Measurements from ENCODE around the gene N4BP2L1. TPM values are rescaled to one million over a fixed set of nuclear protein-coding genes. Genes with fewer than 3 reads are reported as not detected.
A peak's percentile ranks its signal among the peaks of the same experiment; 100 is the strongest.
"Not testable (repeated sequence)": the region's sequence is repeated elsewhere in the genome, so short reads cannot be mapped to it uniquely, and the experiment has no call there.

Gene N4BP2L1
- total RNA-seq, 1 experiment from 2014 or later = 2.2 TPM

DNA sequence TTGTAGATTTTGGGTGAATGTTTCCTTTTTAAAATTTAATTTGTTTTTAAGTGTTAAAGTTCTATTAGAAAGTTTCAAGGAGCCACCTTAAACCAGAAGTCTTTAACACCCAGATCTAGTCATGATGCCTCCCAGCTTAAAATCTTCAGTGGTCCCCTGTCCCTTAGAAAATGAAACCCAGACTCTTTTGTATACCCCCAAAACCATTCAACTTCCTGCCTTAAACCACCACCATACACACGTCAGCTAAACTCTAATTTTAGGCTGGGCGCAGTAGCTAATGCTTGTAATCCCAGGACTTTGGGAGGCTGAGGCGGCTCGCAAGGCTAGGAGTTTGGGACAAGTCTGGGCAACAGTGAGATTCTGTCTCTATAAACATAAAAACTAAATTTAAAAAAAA lies 37.9 kb downstream of the N4BP2L1 start:
- DNase-seq (ENCODE audit: low spot score) = no peak

DNA sequence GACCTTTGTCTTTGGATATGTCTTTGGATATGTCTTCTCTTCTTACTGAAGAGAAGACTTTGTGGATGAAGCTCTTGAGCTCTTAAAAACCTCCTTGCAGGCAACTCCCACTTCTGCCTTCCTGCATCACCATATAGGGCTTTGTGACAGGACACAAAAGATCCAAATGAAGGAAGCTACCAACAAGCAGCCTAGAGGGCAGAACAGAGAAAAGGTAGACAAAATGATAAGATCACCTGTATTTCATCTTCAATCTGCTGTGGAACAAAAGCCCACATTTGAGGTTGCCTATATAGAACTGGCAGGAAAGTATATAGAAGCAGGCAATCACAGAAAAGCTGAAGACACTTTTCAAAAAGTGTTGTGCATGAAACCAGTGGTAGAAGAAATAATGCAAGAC lies 42.5 kb downstream of the N4BP2L1 start:
- DNase-seq (ENCODE audit: low spot score) = no peak

DNA sequence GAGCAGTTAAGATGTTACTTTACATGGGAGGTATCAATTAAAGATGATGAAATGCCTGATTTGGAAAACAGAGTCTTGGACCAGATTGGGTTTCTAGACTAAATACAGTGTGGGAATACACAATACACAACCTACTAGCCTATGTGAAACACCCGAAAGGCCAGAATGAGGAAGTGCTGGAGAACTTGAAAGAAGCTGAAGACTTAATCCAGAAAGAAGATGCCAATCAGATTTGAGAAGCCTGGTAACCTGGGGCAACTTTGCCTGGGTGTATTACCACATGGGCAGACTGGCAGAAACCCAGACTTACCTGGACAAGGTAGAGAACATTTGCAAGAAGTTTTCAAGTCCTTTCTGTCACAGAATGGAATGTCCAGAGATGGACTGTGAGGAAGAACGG lies 43.2 kb downstream of the N4BP2L1 start:
- no peak for DNase-seq (ENCODE audit: low spot score)

DNA sequence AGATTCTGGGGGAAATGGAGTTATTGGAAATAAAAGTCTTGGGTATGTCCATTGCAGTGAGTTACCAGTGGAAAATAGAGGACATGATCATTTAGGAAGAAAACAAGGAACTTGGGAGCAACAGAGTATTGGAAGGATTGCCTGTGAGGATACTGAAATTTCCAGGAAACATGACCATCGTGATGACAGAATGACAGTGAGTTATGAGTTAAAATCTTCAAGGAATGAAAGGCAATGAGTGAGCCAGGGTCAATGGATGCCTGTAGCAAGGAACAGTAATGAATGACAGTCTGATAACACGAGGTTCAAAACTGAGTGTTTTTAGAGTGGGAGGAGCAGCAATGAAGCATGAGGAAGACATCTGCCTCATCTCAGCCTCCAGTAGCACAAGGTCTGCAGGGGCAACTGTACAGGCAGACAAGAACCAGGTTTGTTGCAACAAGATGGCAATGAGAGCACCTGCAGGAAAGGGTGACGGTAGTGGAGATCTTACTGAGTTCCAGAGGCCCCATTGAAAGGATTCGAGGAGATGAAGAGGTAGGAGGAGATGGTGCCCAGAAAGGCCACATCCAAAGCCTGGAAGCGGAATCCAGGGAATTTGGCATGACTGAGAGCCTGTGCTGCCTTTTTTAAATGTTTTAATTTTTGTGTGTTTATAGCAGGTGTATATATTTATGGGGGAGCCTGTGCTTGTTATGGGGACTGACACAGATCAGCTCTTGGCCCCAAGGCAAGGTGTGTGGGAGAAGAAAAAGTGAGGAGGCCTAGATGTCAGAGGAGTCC lies 43.9 kb downstream of the N4BP2L1 start:
- no peak for DNase-seq (ENCODE audit: low spot score)

DNA sequence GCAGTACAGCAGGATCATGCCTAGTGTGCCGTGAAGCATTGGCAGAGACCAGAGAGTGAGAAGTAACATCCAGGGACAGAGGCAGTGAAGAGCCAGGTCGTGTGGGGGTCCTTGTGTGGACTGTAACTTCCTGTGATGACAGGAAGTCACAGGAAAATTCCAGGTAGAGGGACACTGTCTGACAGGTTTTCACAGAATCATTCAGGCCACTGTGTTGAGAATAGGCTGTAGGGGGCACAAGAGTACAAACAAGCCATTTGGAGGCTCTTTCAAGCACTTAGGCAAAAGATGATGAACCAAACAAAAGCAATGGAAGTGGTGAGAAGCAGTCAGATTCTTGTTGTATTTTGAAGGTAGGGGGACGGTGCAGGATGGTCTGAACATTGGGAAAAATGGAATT lies 46.4 kb downstream of the N4BP2L1 start:
- peak; percentile 2 for DNase-seq (ENCODE audit: low spot score)

DNA sequence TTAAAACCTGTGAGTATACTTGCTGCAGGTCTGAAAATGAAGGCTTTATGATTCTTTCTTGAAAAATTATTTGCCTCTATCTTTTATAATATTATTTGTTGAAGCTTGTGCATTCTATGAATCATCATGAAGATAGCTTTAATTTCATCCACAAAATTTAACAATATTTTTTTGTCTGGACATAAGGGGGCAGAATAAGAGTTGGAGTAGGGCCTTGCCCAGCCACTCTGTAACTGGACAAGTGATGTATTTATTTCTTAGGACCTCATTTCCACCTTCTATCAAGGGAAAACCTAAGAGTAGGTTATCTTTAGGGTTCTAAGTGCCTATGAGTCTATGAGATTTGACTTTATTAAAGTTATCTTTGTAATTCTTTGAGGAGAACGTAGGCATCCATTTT lies 49.9 kb downstream of the N4BP2L1 start:
- no peak for DNase-seq (ENCODE audit: low spot score)

DNA sequence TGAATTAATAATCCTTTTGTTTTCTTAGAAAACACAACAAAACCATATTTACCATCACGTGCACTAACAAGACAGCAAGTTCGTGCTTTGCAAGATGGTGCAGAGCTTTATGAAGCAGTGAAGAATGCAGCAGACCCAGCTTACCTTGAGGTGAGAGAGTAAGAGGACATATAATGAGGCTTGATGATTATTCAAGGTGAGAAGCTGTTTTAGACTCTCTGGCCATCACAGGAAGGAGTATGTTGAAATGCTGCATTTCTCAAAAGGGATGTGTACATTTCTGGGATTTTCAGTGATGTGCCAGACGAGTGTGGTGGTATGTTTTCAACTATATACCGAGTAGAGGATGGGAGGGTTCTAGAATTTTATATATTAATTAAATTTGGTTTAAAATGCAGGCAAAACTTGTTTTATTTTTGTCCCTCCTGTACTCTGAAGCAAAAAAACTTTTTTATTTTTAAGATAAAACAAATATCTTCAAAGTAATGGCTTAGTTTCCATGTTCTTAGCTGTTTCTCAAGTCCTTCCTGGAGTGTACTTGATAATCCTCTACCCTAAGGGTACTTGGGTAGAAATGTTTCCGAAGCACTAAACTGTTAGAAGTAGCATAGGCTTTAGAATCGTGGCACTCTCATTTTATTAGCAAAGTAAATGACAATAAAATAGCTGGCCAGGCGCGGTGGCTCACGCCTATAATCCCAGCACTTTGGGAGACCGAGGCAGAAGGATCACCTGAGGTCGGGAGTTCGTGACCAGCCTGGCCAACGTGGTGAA lies 51.1 kb downstream of the N4BP2L1 start:
- no peak for DNase-seq (ENCODE audit: low spot score)

DNA sequence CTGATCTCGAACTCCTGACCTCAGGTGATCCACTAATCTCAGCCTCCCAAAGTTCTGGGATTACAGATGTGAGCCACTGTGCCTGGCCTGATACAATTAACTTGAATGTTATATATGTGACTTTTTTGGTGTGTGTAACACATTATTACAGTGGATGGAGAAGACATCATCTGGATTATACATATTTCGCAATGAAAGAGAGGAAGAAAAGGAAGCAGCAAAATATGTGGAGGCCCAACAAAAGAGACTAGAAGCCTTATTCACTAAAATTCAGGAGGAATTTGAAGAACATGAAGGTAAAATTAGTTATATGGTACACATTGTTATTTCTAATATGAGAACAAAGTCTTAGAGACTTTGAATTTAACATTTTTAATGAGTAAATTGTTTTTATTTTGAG lies 57.1 kb downstream of the N4BP2L1 start:
- DNase-seq (ENCODE audit: low spot score) = no peak

DNA sequence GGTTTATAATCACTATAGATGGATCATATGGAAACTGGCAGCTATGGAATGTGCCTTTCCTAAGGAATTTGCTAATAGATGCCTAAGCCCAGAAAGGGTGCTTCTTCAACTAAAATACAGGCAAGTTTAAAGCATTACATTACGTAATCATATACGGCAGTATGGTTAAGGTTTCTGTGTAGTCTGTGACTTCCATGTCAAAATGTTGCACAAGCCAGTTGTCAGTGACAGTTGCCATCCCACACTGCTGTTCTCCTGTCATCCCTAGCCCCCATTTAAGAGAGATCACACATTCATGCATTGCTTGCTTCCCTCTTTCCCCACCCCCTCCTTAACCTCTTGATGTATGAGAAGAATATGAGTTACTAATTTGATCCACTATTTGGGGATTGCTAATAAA lies 65.4 kb downstream of the N4BP2L1 start:
- no peak for DNase-seq (ENCODE audit: low spot score)

DNA sequence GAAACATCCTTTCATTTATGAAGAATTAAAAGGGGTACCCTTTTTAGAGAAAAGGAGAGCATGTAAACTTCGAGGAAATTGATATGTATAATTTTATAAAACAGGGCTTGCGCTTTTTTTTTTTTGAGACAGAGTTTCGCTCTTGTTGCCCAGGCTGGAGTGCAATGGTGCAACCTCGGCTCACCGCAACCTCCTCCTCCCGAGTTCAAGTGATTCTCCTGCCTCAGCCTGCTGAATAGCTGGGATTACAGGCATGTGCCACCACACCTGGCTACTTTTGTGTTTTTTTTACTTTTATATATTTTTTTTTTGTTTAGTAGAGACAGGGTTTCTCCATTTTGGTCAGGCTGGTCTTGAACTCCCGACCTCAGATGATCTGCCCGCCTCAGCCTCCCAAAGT lies 72.0 kb downstream of the N4BP2L1 start:
- DNase-seq (ENCODE audit: low spot score) = not testable (repeated sequence)

DNA sequence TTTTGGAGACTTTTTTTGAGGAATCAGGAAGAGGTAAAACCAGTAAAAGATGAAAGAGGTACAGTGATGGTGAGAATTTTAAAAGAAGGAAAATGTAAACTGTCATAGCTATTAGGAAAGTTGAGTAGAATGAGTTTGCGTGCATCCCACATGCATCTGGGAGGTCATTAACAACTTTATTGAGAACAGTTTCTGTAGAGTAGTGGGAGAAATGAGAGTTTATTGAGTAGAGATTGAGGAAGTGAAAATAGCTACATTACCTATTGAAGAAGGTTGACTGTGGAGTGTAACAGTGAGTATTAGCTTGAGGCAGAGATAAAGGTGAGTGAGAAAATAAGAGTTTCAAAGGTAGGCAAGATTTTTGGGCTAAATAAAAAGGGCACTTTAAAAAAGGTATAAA lies 73.9 kb downstream of the N4BP2L1 start:
- no peak for DNase-seq (ENCODE audit: low spot score)

DNA sequence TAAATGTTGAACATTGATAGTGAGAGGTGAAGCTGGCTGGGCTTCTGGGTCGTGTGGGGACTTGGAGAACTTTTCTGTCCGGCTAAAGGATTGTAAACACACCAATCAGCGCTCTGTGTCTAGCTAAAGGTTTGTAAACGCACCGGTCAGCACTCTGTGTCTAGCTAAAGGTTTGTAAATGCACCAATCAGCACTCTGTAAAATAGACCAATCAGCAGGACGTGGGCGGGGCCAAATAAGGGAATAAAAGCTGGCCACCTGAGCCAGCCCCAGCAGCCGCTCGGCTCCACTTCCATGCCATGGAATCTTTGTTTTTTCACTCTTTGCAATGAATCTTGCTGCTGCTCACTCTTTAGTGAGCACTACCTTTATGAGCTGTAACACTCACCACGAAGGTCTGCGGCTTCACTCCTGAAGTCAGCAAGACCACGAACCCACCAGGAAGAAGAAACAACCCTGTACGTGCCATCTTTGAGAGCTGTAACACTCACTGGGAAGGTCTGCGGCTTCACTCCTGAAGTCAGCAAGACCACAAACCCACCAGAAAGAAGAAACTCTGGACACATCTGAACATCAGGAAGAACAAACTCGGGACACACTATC lies 77.0 kb downstream of the N4BP2L1 start:
- DNase-seq (ENCODE audit: low spot score) = not testable (repeated sequence)

Other genes with a start within 250 kb of the N4BP2L1 start
- not detected in 2 replicates for gene ZAR1L, start 112.8 kb downstream of the N4BP2L1 start, total RNA-seq (2014; rRNA removed; shearing (Covaris generic))
- gene BRCA2, start 112.6 kb downstream of the N4BP2L1 start, total RNA-seq (2014; rRNA removed; shearing (Covaris generic)) = 9.7 and 13.0 TPM in 2 replicates
- gene N4BP2L2, start 110.7 kb upstream of the N4BP2L1 start, total RNA-seq (2014; rRNA removed; shearing (Covaris generic)) = 75.5 and 81.2 TPM in 2 replicates
- 11.0 and 18.0 TPM in 2 replicates for gene PDS5B, start 158.3 kb upstream of the N4BP2L1 start, total RNA-seq (2014; rRNA removed; shearing (Covaris generic))

Measured in A172 (cell line).